NB4 (cell line): ENCODE measurements around the gene SENP2.

Experiments used
- CTCF ChIP-seq: IDR thresholded peaks from one replicate; pipeline ENCODE4 v1.5.1; 2012; ENCODE audit warnings: low read depth, low read length
- POLR2A ChIP-seq: IDR thresholded peaks from 2 replicates; pipeline ENCODE4 v1.6.1; 2011; ENCODE audit warnings: mild to moderate bottlenecking; ENCODE audit not compliant: insufficient read length; ENCODE audit errors: extremely low read depth

GRCh38 chr3:185653949-185654757 lies 68.1 kb downstream of the SENP2 start:
- TF ChIP-seq POLR2A (no peak), CTCF (no peak)
